Epidermal melanocyte (primary cell): ENCODE data around the gene ZNF516.
"Not testable (repeated sequence)": the region's sequence is repeated elsewhere in the genome, so short reads cannot be mapped to it uniquely, and the experiment has no call there.

Experiments
- DNase-seq: peaks from one replicate; pipeline ENCODE4 v3.0.0; 2011; ENCODE audit warnings: low spot score; ENCODE audit not compliant: insufficient read length

Gene ZNF516

GRCh38 chr18:76490670-76491472, 4.2 kb downstream of the ZNF516 start:
- DNase-seq: no peak

GRCh38 chr18:76490033-76490432, 5.0 kb downstream of the ZNF516 start:
- DNase-seq: no peak

- DNase-seq: no peak
Measured at GRCh38 chr18:76489081-76489480, 6.0 kb downstream of the ZNF516 start.

GRCh38 chr18:76488190-76488589, 6.9 kb downstream of the ZNF516 start:
- DNase-seq: no peak

GRCh38 chr18:76487782-76488181, 7.3 kb downstream of the ZNF516 start:
- DNase-seq: no peak

GRCh38 chr18:76487070-76487469, 8.0 kb downstream of the ZNF516 start:
- no peak for DNase-seq

GRCh38 chr18:76486574-76486973, 8.5 kb downstream of the ZNF516 start:
- DNase-seq: no peak

- no peak for DNase-seq
Measured at GRCh38 chr18:76486038-76486437, 9.0 kb downstream of the ZNF516 start.

GRCh38 chr18:76484749-76485387, 10.2 kb downstream of the ZNF516 start:
- DNase-seq: no peak

- no peak for DNase-seq
Measured at GRCh38 chr18:76483780-76484179, 11.3 kb downstream of the ZNF516 start.

GRCh38 chr18:76482971-76483691, 11.9 kb downstream of the ZNF516 start:
- no peak for DNase-seq

- no peak for DNase-seq
Measured at GRCh38 chr18:76482267-76482666, 12.8 kb downstream of the ZNF516 start.

GRCh38 chr18:76480913-76481312, 14.1 kb downstream of the ZNF516 start:
- DNase-seq: no peak

- DNase-seq: no peak
Measured at GRCh38 chr18:76479351-76480238, 15.4 kb downstream of the ZNF516 start.

- peak; percentile 66 for DNase-seq
Measured at GRCh38 chr18:76476665-76477561, 18.1 kb downstream of the ZNF516 start.

GRCh38 chr18:76475450-76476194, 19.4 kb downstream of the ZNF516 start:
- DNase-seq: no peak

- no peak for DNase-seq
Measured at GRCh38 chr18:76474824-76475223, 20.2 kb downstream of the ZNF516 start.

GRCh38 chr18:76473521-76473920, 21.5 kb downstream of the ZNF516 start:
- not testable (repeated sequence) for DNase-seq

- no peak for DNase-seq
Measured at GRCh38 chr18:76472829-76473228, 22.2 kb downstream of the ZNF516 start.

- no peak for DNase-seq
Measured at GRCh38 chr18:76471593-76471992, 23.4 kb downstream of the ZNF516 start.
